Breast epithelium (tissue), 4 donors: ENCODE data around the gene DPM1. TPM values are rescaled to one million over a fixed set of nuclear protein-coding genes. Genes with fewer than 3 reads are reported as not detected.

Experiments
- DNase-seq, 2 donors: peaks; one replicate each; pipeline ENCODE4 v3.0.0-alpha.2; 2019; ENCODE audit warnings: low spot score in 2 of 2
- H3K27ac ChIP-seq, 2 donors: fragments of 200-600 bp; sonication (generic) in 1 of 2; one replicate each; pipeline ENCODE4 v1.5.1; 2016 to 2019; ENCODE audit warnings: mild to moderate bottlenecking in 1 of 2
- H3K27me3 ChIP-seq, 2 donors: fragments of 200-600 bp; sonication (generic) in 1 of 2; one replicate each; pipeline versions ENCODE4 v1.5.1 to v1.6.0; 2017 to 2019; ENCODE audit warnings: control low read depth in 1 of 2, mild to moderate bottlenecking in 1 of 2
- H3K36me3 ChIP-seq: fragments of 200-600 bp; one replicate; pipeline ENCODE4 v1.5.1; 2019
- H3K4me1 ChIP-seq, 2 donors: fragments of 200-600 bp; sonication (generic); one replicate each; pipeline ENCODE4 v1.5.1; 2016 to 2019; ENCODE audit warnings: control low read depth in 1 of 2
- H3K4me3 ChIP-seq, 3 donors: fragments of 200-600 bp; sonication (generic); 1 replicate in 2 of 3; 2 replicates in 1 of 3; pipeline ENCODE4 v1.5.1; 2016 to 2019; ENCODE audit warnings: mild to moderate bottlenecking in 3 of 3, moderate library complexity in 2 of 3
- H3K9me3 ChIP-seq, 2 donors: fragments of 200-600 bp; sonication (generic) in 1 of 2; one replicate each; pipeline ENCODE4 v1.5.1; 2016 to 2019; ENCODE audit warnings: control low read depth in 1 of 2
- POLR2A ChIP-seq: fragments of 450-650 bp; IDR thresholded peaks from one replicate; pipeline ENCODE4 v1.6.1; 2016; ENCODE audit warnings: antibody characterized with exemption, mild to moderate bottlenecking, moderate library complexity
- POLR2AphosphoS5 ChIP-seq, 3 donors: sonication (generic); formaldehyde crosslinking; IDR thresholded peaks; one replicate each; pipeline ENCODE4 v1.6.1; 2017; ENCODE audit warnings: antibody characterized with exemption in 3 of 3
- intact Hi-C: fragments of 100-400 bp; cut with DNase I; formaldehyde crosslinking; loops from one replicate; pipeline ENCODE4 v1.15.1; 2023; ENCODE audit warnings: low total_unique reads
- total RNA-seq, 3 donors: library from RNA; depleted of rRNA; stranded (reverse); fragments of >200 nt; gene quantifications; one replicate each; pipeline ENCODE4 v1.1.0, GENCODE V29; 2016
- TF ChIP-seq, protein P1 (sequence below), 3 donors: fragments of 450-650 bp; IDR thresholded peaks; one replicate each; pipeline ENCODE4 v1.5.1; 2016 to 2017; ENCODE audit warnings: antibody characterized with exemption in 3 of 3, mild to moderate bottlenecking in 3 of 3, moderate library complexity in 3 of 3

Gene DPM1
- total RNA-seq, 3 donors from 2014 or later, result 43.4 to 61.2 (median 53.4) TPM

DNA sequence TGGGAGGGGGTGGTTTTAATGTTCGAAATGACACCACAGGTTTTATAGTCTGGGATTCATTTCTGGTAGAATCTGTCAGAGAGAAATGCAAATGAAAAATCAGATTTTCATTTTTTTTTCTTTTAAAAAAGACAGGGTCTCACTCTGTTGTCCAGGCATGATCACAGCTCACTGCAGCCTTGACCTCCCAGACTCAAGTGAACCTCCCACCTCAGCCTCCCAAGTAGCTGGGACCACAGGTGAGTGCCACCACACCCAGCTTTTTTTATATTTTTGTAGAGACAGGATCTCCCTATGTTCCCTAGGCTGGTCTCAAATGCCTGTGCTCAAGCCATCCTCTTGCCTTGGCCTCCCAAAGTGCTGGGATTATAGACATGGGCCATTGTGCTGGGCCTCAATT lies 24.7 kb downstream of the DPM1 start:
- intact Hi-C loops, result loop anchor here (10.0 kb wide), 1 partner anchor 139 kb away; the partner anchor contains the start of gene BCAS4
- Histone ChIP-seq H3K27ac (no peak overlapping the region), H3K27me3 (no peaks in the 10 kb centered on the region), H3K36me3 (no peaks in the 10 kb centered on the region), H3K4me1 (peaks cover 0 to 8% of the 10 kb centered on the region in 2 donors), H3K4me3 (no peak overlapping the region), H3K9me3 (no peaks in the 10 kb centered on the region)
- no peak for DNase-seq
- TF ChIP-seq, protein P1, sequence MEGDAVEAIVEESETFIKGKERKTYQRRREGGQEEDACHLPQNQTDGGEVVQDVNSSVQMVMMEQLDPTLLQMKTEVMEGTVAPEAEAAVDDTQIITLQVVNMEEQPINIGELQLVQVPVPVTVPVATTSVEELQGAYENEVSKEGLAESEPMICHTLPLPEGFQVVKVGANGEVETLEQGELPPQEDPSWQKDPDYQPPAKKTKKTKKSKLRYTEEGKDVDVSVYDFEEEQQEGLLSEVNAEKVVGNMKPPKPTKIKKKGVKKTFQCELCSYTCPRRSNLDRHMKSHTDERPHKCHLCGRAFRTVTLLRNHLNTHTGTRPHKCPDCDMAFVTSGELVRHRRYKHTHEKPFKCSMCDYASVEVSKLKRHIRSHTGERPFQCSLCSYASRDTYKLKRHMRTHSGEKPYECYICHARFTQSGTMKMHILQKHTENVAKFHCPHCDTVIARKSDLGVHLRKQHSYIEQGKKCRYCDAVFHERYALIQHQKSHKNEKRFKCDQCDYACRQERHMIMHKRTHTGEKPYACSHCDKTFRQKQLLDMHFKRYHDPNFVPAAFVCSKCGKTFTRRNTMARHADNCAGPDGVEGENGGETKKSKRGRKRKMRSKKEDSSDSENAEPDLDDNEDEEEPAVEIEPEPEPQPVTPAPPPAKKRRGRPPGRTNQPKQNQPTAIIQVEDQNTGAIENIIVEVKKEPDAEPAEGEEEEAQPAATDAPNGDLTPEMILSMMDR (IDR thresholded peaks at IDR 0.05), result no peak
- TF ChIP-seq POLR2A, result no peak

DNA sequence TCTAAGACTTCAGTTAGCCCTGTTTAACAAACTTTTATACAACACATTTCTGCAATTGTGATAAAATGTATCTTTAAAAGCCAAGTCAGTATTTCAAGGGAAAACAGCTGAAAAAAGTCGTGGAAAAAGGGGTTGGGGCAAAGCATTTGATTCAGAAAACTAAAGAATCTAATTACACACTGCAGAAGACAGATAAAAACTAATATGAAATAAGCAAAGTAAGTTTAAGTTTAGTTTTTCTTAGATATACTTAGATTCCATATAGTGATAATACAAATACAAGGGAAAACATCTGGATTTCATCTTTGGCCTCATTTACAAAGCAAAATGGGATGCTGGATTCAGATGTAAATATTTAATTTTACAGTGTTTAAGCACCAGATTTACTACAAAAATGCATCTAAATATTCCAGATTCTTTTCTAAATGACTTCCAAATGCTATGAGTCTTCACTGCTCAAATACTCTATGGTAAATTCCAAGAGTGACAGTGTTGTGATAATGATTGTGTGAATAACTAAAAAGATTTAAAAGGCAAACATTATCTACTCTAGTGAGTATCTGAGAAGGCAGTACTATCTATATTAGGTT lies 25.5 kb downstream of the DPM1 start:
- Histone ChIP-seq H3K27me3 (no peaks in the 10 kb centered on the region), H3K4me3 (no peak overlapping the region), H3K9me3 (no peaks in the 10 kb centered on the region), H3K27ac (no peak overlapping the region), H3K36me3 (no peaks in the 10 kb centered on the region), H3K4me1 (peaks cover 0 to 8% of the 10 kb centered on the region in 2 donors)
- TF ChIP-seq, protein P1 (IDR thresholded peaks at IDR 0.05), result no peak
- TF ChIP-seq POLR2AphosphoS5 (IDR thresholded peaks at IDR 0.05) (no peak), POLR2A (no peak)
- intact Hi-C loops, result loop anchor here (10.0 kb wide), 1 partner anchor 138 kb away; the partner anchor contains the start of gene BCAS4
- no peak for DNase-seq

DNA sequence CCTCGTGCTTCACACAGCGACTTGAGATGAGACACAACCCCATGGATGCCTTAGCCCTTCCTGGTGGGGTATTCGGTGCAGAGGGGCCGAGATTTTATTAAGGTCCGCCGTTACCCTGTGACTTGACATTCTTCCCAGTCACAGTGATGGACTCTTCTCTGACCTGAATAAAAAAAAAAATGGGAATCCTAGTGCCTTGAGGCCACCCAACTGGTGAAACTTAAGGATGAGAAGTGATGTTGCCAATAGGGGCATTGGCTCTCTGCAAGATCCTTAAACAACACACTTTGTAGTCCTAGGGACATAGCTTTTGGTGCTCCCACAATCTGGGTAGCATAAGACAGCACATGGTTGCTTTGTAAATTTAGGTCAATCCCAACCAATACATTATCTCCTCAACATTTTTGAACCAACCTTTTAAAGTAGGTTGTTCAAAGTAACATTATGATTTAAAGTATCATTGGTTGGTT lies 26.3 kb downstream of the DPM1 start:
- Histone ChIP-seq H3K4me1 (peaks cover 0 to 8% of the 10 kb centered on the region in 2 donors), H3K27ac (peak overlapping the region; percentile 99 to 100), H3K9me3 (no peaks in the 10 kb centered on the region), H3K4me3 (peak overlapping the region; percentile 79 to 88 (median 86)), H3K27me3 (no peaks in the 10 kb centered on the region), H3K36me3 (no peaks in the 10 kb centered on the region)
- TF ChIP-seq POLR2AphosphoS5 (IDR thresholded peaks at IDR 0.05), result no peak
- TF ChIP-seq POLR2A, result no peak
- TF ChIP-seq, protein P1 (IDR thresholded peaks at IDR 0.05), result no peak
- intact Hi-C loops, result loop anchor here (10.0 kb wide), 1 partner anchor 137 kb away; the partner anchor contains the start of gene BCAS4
- no peak for DNase-seq

DNA sequence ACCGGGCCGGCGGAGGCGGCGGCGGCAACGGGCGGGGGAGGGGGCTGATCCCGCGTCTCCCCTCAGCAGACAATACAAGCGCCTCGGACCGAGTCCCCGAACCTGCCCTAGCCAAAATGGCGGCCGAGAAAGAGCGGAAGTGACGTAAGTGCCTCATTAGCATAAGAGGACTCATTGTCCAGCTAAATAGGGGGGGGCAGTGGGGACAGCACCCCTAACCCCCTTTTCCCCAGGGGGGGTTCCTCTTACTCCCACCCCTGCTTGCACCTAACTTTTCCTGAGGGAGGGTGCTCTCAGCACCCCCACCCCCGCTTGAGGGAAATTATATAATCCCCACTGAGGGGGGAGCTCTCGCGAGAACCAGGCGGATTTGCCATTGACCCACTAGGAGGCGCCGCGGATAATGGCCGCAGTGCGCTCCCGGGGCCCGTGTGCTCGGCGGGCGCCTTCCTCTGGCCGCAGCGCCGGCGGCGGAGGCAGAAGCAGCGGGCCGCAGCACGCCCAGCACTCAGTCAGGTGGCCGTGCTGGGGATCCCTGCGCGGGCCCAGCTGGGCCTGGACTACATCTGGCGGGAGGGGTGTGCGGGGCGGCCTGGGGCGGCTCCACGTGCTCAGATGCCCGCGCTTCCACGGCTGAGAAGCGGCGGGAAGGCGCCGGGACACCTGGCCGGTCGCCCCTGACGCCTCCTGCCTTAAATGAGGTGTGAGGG lies 26.9 kb downstream of the DPM1 start, which contains the start of gene ADNP:
Gene ADNP, minus strand, starts transcription at position 132 of the 710 bp plus-strand sequence. CDS start 27,441 bp downstream, outside the sequence.
- no peaks in the 10 kb centered on the region for H3K9me3 ChIP-seq
- no peaks in the 10 kb centered on the region for H3K27me3 ChIP-seq
- no peaks in the 10 kb centered on the region for H3K36me3 ChIP-seq
- TF ChIP-seq, protein P1 (IDR thresholded peaks at IDR 0.05), result peak; percentile 87 to 90 (median 88)
- peak; percentile 91 to 94 (median 93) for TF ChIP-seq POLR2AphosphoS5 (IDR thresholded peaks at IDR 0.05)
- TF ChIP-seq POLR2A, result no peak
- DNase-seq, result peak; percentile 90
- intact Hi-C loops, result loop anchor here (10.0 kb wide), 1 partner anchor 137 kb away; the partner anchor contains the start of gene BCAS4
- H3K27ac ChIP-seq, result peak within 1 kb of the TSS; percentile 99 to 100
- peaks cover 0 to 8% of the 10 kb centered on the region in 2 donors for H3K4me1 ChIP-seq
- peak within 1 kb of the TSS; percentile 79 to 88 (median 86) for H3K4me3 ChIP-seq

DNA sequence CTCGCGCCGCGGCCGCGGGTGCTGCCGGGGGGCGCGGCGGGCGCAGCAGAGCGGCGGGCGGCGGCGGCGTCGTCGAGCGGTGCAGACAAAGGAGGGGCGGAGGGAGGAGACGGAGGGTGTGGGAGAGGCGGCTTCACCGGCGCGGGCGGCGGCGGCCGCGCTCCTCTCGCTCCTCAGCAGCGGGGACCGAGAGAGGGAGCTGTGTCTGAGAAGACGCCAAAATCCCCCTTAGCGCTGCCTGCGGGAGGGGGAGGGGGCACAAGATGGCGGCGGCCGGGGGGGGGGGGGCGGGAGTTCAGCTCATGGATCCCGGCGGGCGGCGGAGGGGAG lies 27.4 kb downstream of the DPM1 start:
- TF ChIP-seq, protein P1 (IDR thresholded peaks at IDR 0.05), result no peak
- TF ChIP-seq POLR2A, result no peak
- Histone ChIP-seq H3K27me3 (no peaks in the 10 kb centered on the region), H3K4me1 (peaks cover 0 to 8% of the 10 kb centered on the region in 2 donors), H3K27ac (peak overlapping the region; percentile 99 to 100), H3K36me3 (no peaks in the 10 kb centered on the region), H3K4me3 (peak overlapping the region; percentile 79 to 88 (median 86)), H3K9me3 (no peaks in the 10 kb centered on the region)
- intact Hi-C loops, result loop anchor here (10.0 kb wide), 1 partner anchor 136 kb away; the partner anchor contains the start of gene BCAS4
- DNase-seq, result no peak
